ENCODE measurements around the gene KNL1.

GRCh38 chr15:40565333-40566238, 28.5 kb upstream of the KNL1 start:
- TF ChIP-seq CTCF (conservative IDR thresholded peaks at IDR 0.05; ENCODE audit: low read depth, low read length) (no peak), EZH2 (IDR thresholded peaks at IDR 0.05; ENCODE audit: borderline replicate concordance, low read depth, low read length, poor library complexity, severe bottlenecking) (no peak)
